Measurements from ENCODE around the gene AMH.
A peak's percentile ranks its signal among the peaks of the same experiment; 100 is the strongest.

Gene AMH

DNA sequence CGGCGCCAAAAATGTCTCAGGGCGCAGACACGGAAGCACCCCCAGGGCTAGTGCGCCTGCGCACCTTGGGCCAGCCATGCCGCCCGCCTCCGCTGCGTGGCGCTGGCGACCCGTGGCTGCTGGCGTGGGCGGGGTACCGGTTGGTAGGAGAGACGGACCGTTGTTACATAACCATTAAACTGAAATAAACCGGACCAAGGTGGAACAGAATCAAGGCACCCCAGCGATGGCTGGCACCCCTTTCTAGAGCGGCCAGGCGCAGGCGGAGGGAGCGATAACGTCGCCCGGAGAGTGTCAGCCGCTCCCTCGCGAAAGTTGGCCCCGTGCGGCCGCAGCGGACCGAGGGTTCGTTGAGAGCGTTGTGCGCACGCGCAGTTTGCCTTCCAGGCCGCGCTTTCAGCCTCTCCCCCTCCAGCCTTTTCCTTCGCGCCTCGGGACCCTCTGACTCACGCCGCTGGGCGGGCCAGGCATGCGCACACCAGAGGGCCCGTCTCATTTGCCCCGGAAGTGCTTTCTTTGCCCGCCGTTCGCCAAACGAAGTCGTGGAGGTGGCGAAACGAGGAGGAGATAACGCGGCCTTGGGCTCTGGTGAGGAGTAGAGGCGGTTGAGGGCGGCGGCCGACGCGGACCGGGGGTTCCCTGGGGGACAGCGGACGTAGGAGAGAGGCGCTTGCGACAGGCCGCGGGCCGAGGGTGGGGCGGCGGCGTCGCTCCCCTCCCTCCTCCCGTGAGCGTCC is 12.6 kb upstream of the AMH start, which contains the start of the genes PLEKHJ1 and SF3A2:
Gene PLEKHJ1, minus strand, starts transcription at position 16 of the 737 bp plus-strand sequence. CDS start 81 bp downstream, outside the sequence.
Gene SF3A2, plus strand, starts transcription at position 511 of the 737 bp plus-strand sequence. CDS start 6,595 bp downstream, outside the sequence.
- peak; percentile 93 to 96 for DNase-seq

DNA sequence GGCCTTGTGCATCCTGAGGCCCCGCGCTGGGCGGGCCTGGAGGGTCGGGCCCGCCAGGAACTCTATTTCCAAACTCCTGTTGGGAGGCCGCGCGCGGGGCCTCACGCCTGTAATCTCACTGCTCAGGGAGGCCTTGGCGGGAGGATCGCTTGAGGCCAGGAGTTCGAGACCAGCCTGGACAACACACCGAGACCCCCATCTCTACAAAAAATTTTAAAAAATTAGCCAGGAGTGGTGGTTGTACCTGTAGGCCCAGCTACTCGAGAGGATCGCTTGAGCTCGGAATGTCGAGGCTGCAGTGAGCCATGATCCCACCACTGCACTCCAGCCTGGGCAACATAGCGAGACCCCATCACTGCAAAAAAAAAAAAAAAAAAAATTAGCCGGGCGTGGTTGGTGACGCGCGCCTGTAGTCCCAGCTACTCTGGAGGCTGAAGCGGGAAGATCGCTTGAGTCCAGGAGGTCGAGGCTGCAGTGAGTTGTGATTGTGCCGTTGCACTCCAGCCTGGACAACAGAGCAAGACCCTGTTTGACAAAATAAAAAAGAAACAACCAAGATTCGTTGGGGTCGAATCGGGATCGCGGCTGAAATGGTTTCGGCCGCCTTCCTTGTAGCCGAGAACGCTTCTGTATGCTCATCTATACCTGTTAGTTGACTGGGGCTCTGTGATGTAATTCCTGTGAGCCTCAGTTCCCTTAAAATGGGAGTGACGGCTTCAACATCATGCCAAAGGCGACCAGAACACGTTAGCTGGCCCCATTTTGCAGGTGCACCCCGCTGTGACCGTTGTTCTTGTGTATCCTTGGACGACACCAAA is 11.9 kb upstream of the AMH start:
- DNase-seq, result no peak

DNA sequence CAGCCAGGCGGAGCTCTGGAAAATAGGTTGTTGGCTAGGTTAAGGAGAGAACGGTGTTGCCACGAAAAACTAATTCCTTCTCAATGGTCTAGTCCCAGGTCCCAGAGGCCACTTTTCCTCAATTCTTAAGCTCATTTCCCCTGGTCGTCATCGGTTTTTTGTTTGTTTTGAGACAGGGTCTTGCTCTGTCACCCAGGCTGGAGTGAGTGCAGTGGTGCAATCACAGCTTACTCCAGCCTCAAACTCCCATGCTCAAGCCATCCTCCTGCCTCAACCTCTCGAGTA is 11.3 kb upstream of the AMH start:
- no peak for DNase-seq

DNA sequence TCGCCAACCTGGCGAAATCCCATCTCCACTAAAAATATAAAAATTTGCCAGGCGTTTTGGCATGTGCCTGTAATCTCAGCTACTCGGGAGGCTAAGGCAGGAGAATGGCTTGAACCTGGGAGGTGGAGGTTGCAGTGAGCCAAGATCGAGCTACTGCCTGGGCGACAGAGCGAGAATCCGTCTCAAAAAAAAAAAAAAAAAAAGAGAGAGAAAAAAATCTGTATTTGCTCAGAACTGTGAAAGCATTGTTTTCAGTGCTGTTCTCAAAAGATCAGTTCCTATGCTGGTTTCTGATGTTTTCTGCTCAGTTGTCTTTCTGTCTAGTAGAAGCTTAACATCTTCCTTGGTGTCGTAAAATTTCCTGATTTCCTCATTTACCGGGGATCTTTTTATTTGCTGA is 9.9 kb upstream of the AMH start:
- DNase-seq, result no peak

DNA sequence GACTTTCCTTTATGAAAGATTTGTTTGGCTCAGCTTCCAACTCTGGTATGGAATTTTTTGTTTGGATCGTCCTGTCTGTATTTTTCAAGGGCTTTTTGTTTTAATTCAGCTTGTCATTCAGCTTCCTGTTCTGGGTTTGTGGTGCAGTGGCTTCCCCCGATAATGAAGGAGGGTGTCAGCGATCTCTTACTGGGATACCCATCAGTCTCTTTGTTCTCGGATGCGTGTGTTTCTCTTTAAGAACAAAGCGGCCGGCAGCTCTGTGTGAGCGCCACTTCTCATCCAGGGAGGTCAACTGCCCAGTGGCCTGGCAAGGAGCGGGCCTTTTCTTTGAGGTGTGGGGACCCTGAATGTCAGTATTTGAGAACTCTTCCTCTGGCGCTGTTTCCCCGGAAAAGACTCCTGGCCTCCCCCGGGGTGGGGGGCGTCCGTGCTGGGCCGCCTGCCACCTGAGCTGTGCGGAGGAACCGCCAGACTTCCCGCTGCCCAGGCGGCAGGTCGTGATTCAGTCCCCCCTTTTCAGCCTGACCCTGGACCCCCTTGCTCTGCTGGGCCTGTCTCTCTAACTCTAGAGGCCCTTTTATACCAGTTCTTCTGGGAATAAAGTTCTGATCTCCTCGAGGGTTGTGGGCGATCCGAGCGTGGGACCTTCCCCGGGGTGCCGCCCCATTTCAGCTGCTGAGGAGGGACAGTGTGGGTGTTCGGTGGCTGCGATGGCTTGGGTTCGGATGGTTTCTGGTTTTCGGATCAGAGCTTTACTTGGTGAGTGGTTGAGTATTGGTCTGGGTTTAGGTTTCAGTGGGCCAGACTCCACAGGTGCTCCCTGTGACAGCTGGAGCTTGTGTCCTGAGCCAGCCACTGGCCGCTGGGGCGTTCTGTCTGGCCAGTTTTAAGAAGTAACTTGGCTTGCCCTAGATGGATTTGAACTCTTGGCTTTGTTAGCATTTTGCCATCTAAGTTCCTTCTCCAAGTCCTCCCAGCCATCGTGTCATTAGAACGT is 9.1 kb upstream of the AMH start:
- DNase-seq, result no peak

DNA sequence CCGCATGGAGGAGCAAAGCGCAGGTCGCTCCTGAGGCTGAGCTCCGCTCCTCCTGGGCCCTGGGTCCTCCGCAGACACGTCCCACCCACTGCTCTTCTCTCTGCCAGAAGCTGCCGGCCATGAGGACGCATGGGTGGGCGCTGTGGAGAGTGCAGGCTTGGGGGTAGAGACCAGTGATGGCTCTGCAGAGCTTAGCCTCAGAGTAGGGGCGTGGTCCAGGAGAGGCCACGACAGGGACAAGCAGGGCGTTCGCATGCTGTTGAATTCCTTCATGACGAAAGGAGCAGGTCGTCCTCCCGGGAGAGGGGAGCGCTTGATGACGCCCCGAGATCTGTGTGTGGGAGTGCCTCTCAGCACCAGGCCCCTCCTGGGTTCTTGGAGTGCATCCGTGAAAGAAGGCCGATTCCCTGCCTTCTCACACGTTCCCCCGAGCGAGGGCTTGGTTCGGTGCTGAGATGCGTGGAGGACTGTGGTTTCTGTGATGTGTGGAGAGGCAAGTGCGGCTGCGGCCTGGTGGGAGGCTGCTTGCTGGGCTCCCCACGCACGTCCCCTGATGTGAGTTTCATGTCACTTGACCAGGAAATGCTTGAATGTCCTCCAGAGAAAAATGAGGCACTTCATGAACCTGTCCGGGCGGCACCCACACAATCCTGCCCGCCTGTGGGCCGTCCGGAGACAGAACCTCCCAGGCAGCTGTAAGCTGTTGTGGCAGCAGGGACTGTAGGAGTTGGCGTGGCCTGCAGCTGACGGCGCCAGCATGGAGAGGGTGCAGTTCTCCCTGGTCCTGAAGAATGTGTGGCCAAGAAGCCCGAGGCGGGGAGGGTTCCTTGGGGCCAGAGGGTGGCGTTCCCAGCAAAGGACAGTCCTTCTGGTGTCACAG is 8.0 kb upstream of the AMH start:
- no peak for DNase-seq

DNA sequence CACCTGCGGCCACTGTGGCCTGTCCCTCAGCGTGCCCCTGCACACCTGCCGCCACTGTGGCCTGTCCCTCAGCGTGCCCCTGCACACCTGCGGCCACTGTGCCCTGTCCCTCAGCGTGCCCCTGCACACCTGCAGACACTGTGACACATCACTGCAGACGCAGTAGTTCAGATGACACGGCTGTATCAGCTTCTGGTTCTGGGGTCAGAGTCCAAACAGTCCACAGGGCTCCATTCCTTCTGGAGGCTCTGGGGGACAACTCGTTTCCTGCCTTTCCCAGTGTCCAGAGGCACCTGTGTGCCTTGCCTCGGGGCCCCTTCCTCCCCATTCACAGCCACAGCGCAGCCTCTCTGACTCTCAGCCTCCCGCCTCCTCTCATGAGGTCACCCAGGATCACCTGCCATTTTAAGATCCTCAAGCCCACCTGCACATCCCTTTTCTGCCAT is 7.0 kb upstream of the AMH start:
- DNase-seq, result no peak

DNA sequence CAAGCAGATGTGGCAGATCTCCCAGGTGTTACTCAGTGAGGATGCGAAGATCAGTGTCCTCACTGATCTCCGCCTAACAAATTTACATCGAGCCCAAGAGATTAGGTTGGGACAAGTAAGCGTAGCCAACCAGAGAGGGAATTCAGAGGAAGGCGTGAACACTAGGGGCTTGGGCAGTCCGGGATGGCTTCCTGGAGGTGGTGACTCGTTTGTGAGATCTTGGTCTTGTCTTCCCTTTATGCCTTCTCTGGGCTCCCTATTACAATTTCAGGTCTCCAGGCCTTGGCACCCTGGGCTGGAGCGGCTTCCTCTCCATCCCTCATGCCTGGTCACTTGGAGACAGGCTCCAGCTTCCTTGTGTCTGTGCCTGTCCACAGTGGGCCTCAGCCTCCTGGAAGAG is 6.3 kb upstream of the AMH start:
- DNase-seq, result no peak

DNA sequence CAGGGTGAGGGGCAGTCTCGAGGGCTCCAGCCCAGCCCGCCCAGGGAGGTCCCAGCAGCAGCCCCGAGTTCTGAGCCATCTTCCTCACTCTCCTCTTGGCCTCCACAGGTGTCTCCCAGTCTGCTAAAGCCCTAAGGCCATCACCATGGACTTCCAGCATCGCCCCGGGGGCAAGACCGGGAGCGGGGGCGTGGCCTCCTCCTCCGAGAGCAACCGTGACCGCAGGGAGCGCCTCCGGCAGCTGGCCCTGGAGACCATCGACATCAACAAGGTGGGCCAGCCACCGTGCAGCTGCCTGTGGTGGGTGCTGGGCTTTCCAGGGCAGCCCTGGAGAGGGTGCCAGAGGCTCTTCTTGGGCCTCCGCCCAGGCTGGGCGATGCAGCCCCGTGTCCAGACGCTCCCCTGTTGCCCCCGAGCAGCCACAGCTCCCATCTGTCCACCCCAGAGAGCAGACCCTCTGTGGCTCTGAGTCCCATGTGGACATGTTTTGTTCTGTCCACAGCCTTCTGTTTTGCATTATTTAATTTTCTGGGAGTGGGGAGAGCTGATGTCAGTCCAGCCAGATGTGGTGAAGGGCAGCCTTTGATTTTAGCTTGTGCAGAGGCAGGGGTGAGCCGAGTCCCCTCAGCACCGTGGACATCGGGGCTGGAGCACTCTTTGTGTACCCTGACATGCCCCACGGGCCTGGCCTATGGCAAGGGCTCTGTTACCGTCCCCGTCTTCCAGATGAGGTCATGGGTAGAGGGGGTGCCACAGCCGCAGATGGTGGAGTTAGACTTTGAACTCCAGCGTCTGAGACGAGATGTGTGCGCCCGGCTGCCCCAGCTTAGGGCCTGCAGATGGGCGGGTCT is 5.6 kb upstream of the AMH start:
- DNase-seq, result no peak

DNA sequence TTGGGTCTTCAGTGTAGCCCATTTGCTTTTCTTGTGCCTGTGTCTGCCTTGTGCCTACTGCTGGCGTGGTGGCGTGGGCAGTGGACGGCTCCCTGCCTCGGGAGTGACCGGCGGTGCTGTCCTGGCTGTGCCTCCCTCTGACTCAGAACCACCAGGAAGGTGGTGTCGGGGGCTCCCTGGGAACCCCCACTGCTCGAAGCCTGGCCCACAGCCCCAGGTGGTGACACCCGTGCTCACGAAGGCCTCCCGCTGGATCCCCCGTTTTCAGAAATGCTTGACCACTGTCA is 5.1 kb upstream of the AMH start:
- no peak for DNase-seq

DNA sequence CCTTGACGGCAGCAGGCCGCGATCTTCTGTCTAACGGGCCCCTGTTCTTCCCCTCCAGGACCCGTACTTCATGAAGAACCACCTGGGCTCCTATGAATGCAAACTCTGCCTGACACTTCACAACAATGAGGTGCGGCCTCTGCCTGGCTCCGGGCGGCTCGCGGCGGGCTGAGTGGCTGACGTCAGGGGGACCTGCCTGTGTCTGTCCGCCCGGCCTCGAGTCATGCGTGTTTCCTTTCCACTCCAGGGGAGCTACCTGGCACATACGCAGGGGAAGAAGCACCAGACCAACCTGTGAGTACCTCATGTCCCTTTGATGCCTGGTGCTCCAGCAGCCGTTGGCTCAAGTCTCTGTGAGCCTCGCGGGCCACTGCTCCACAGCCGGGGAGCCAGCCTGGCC is 4.6 kb upstream of the AMH start:
- no peak for DNase-seq

DNA sequence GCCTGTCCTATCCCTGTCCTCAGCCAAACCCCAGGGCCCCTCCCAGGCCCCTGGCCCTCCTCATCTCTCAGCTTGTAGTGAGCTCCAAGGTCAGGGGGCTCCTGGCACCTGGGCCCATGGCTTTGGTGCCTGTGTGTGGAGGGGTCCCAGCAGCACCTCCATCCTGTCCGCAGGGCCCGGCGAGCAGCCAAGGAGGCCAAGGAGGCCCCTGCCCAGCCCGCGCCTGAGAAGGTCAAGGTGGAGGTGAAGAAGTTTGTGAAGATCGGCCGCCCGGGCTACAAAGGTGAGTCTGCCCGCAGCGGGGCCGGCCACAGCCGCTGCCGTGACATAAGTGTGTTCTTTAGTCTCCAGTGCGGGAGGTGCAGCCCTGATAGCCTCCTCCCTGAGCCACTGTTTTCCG is 3.9 kb upstream of the AMH start:
- no peak for DNase-seq

DNA sequence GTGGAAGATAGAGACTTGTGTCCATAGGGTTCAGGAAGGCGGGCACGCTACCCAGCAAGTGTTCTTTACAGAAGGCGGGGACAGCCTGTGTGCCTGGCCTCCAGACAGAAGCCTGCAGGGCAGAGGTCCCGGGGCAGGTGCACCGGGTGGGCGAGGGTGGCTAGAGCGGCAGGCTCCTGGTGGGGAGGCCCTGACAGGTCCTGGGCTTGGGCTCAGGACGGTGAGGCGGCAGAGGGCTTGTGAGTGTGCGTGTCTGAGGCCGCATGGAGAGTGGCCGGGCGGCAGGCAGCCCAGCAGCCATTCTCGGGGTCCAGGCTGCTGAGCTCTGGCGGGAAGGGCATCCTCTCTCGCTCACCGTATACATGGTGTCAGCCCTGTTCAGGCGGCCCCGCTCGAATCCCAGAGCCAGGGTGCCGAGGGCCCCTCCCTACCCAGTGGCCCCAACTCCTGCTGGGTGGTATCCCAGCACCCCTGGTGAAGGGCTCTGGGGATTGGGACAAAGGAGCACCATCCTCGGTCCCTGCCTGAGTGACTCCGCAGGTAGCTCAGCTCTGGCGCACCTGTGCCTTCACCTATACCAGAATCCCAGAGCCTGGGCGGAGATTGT is 3.0 kb upstream of the AMH start:
- no peak for DNase-seq

DNA sequence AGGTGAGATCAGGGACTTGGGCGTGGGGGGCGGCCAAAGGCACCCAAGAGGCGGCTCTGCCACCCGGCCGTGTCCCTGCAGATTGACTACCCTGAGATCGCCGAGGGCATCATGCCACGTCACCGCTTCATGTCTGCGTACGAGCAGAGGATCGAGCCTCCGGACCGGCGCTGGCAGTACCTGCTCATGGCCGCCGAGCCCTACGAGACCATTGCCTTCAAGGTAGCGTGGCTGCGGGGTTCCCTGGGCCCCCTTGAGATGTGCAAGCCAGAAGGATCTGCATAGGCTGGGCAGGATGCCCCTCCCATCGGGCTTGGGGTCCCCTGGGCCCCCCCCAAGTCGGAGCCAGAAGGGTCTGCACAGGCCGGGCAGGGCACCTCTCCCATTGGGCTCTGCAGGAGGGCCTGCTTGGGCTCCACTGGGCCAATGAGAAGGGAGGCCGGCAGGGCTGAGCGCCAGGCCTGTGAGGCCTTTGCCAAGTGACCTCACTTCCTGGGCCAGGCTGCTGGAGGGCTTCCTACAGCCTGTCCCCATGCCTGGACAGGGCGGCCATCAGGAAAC is 2.2 kb upstream of the AMH start:
- DNase-seq, result no peak

DNA sequence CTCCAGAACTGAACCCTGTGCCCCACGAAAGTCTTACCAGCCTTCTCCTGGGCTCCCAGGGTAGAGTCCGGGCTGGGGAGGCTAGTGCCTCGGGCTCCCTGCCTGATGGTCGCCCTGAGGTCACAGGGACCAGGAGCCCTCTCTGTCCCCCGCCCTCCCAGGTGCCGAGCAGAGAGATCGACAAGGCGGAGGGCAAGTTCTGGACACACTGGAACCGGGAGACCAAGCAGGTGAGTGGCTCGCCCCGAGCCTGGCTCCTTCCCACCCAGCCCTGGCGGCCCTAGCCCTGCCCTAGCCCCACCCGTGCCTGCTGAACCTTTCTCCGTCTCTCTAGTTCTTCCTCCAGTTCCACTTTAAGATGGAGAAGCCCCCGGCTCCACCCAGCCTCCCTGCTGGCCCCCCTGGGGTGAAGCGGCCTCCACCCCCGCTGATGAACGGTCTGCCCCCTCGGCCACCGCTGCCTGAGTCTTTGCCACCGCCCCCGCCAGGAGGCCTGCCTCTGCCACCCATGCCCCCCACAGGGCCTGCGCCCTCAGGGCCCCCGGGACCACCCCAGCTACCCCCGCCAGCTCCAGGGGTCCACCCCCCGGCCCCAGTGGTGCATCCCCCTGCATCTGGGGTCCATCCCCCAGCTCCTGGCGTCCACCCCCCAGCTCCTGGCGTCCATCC is 1.6 kb upstream of the AMH start:
- DNase-seq, result no peak

DNA sequence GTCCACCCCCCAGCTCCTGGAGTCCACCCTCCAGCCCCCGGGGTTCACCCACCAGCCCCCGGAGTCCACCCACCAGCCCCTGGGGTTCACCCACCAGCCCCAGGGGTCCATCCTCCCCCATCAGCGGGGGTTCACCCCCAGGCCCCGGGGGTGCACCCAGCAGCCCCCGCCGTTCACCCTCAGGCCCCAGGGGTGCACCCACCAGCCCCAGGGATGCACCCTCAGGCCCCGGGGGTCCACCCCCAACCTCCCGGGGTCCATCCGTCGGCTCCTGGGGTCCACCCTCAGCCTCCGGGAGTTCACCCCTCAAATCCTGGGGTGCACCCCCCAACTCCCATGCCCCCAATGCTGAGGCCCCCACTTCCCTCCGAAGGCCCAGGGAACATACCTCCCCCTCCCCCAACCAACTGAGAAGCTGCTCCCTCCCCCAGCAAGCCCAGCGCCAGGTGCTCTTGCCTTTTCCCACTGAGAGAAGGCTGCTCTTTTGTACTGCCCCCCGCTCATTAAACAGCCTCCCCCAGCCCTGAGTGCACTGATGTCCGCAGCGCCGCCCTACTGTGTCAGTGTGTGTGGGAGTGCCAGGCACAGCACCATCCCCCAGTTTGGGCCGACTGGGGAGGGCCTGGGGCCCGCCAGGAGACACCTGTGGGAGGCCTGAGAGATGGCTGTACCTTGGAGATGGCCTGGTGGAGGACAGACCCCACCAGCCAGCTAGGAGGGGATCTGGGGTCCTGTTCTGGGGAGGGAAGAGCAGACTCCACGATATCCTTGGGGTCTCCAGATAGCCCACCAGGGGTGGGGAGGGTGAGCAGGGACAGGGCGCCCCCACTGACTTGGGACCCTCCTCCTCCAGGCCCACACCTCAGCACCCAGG is 750 bp upstream of the AMH start:
- DNase-seq, result no peak

DNA sequence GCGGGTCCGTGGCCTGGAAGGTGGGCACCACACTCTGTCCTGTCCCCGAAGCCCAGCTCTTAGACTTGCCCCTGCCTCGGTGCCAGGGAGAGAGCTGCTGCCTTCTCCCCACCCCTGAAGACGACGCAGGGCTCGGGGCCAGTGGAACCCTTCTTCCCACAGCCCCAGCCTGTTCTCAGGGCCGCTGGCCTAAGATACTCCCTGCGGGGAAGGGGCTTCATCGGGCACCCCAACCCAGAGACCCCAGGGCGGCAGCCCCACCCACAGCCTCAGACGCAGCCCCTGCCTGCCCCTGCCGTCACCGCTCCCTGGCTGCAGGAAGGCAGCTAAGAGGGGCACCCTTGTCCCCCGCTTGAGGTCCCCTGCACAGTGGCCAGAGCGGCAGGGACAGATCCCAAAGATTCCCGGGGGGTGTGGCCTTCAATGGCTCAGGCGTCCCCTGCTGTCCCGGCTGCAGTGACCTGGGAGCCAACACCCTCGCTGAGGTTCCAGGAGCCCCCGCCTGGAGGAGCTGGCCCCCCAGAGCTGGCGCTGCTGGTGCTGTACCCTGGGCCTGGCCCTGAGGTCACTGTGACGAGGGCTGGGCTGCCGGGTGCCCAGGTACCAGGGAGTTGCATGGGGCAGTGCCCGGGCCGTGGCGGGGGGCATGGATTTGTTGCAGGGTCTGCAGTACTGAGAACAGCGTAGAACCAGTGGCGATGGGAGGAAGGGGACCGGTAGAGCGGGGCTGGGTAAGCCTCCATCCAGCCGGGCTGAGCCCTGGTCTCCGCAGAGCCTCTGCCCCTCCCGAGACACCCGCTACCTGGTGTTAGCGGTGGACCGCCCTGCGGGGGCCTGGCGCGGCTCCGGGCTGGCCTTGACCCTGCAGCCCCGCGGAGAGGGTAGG is 1.0 kb downstream of the AMH start:
- DNase-seq, result no peak

DNA sequence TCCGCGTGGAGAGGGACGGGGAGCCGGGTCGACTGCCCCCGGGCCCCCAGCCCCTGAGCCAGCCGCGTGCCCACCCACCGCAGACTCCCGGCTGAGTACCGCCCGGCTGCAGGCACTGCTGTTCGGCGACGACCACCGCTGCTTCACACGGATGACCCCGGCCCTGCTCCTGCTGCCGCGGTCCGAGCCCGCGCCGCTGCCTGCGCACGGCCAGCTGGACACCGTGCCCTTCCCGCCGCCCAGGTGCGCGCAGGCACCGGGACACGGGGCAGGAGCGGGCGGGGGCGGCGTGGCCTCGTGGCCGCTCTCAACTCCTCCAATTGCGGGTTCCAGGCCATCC is 1.6 kb downstream of the AMH start:
- no peak for DNase-seq

Data from SHP77 (cell line).